Measurements from ENCODE around the gene IL17RC.

The IL17RC gene

GRCh38 chr3:9957214-9957613 is 40.3 kb downstream of the IL17RC start:
- H3K4me3 ChIP-seq (ENCODE audit: low read depth, low read length): no peak overlapping the region
- TF ChIP-seq, protein P1, sequence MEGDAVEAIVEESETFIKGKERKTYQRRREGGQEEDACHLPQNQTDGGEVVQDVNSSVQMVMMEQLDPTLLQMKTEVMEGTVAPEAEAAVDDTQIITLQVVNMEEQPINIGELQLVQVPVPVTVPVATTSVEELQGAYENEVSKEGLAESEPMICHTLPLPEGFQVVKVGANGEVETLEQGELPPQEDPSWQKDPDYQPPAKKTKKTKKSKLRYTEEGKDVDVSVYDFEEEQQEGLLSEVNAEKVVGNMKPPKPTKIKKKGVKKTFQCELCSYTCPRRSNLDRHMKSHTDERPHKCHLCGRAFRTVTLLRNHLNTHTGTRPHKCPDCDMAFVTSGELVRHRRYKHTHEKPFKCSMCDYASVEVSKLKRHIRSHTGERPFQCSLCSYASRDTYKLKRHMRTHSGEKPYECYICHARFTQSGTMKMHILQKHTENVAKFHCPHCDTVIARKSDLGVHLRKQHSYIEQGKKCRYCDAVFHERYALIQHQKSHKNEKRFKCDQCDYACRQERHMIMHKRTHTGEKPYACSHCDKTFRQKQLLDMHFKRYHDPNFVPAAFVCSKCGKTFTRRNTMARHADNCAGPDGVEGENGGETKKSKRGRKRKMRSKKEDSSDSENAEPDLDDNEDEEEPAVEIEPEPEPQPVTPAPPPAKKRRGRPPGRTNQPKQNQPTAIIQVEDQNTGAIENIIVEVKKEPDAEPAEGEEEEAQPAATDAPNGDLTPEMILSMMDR (IDR thresholded peaks at IDR 0.05; ENCODE audit: low read depth, low read length, missing control alignments): no peak
- in situ Hi-C loops (cut with HindIII; ENCODE audit: low sequenced_read_pairs): no loop called here
- no peak for DNase-seq (ENCODE audit: low read depth)

GRCh38 chr3:9965200-9965875 is 48.4 kb downstream of the IL17RC start:
- no peak for DNase-seq (ENCODE audit: low read depth)
- in situ Hi-C loops (cut with HindIII; ENCODE audit: low sequenced_read_pairs): no loop called here
- TF ChIP-seq, protein P1 (IDR thresholded peaks at IDR 0.05; ENCODE audit: low read depth, low read length, missing control alignments): no peak
- H3K4me3 ChIP-seq (ENCODE audit: low read depth, low read length): no peak overlapping the region

- no peak overlapping the region for H3K4me3 ChIP-seq (ENCODE audit: low read depth, low read length)
- TF ChIP-seq, protein P1 (IDR thresholded peaks at IDR 0.05; ENCODE audit: low read depth, low read length, missing control alignments): no peak
- no peak for DNase-seq (ENCODE audit: low read depth)
- in situ Hi-C loops (cut with HindIII; ENCODE audit: low sequenced_read_pairs): no loop called here
Observed at GRCh38 chr3:9966841-9967240, 49.9 kb downstream of the IL17RC start.

DNA sequence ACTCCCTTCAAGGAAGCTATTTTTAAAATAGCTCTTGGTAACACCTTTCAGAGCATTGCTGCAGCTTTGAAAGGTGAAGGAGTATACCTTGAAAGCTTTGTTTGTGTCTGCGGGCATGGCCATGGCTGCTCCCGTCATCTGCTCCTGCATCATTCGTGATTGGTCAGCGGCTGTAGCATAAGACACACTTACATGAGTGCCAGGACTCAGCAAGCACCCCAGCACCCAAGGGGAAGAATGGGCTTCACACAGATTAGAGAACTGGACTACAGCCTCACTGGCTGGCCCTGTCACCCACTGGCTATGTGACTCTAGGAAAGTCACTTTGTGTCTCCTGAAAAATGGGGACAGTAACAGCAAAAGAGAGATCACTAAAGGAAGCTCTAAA is 52.7 kb downstream of the IL17RC start:
- TF ChIP-seq, protein P1 (IDR thresholded peaks at IDR 0.05; ENCODE audit: low read depth, low read length, missing control alignments): no peak
- in situ Hi-C loops (cut with HindIII; ENCODE audit: low sequenced_read_pairs): no loop called here
- no peak for DNase-seq (ENCODE audit: low read depth)
- H3K4me3 ChIP-seq (ENCODE audit: low read depth, low read length): no peak overlapping the region

DNA sequence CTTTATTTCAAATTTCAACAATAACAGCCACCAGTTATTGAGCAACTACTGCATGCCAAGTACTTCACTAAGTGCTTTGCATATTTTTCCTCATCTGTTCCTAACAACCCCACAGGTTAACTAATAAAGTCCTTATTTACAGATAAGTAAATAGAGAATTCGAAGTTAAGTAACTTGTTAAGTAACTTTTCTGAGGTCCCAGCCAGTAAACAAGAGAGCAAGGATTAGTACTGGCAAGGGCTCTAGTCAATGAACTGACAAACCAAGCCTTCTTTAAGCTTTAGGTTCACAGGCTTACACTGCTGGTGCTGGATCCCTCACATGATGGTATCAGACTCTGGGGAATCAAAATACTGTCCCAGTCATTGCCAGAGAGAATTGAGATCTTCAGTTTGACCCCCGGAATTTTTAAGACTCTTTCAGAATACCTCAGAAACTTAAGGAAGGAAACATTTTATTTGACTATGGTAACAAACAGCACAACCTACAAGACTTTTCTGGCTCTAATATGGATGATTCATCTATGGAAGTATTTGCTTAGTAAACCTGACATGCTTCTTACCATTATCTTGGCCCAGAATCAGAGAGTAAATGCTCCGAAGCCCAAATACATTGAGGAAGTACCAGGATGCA is 53.2 kb downstream of the IL17RC start:
- no peak overlapping the region for H3K4me3 ChIP-seq (ENCODE audit: low read depth, low read length)
- TF ChIP-seq, protein P1 (IDR thresholded peaks at IDR 0.05; ENCODE audit: low read depth, low read length, missing control alignments): no peak
- DNase-seq (ENCODE audit: low read depth): peak; percentile 62
- in situ Hi-C loops (cut with HindIII; ENCODE audit: low sequenced_read_pairs): no loop called here

DNA sequence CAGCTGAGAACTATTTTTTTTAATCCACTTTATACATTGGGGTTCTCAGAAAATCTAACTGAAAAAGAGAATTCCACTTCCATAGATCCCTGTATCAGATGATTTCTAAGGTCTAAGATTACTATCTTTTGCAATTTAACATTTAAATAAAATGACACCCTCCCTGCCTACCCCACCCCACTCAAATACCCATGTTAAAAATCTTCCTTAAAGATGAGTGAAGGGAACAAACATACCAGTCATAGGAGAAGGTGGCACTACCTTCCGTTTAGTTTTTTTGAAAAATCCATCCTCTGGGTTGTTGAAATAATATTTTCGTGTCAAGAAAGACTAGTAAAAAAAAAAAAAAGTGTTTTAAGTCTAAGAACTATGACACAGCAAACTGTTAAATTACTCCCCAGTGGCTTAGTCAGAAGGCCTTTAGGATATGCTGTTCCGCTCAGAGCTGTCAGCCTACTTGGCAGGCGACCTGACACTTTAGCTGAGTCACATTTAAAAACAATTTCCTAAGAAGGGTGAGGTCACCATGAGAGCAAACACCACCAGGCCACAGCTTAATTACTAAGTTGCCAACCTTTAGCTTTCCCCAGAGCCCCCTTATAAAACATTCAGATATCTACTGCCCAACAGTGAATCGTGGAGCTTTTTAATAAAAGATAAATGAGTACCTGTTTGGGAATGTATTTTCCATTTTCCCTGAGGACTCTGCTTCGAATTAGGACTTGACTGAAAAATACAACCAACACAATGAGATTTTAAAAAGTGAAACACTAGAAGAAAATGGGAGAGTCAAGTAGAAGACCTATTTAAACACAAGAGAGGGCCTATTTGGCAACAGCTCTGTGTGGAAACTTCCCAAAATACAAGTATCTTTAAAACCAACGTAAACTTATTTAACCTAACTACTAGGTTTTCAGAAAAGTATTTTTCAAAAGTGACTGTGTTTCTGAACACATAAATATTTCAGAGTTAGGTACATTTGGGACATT is 60.1 kb downstream of the IL17RC start:
- peak; percentile 89 for DNase-seq (ENCODE audit: low read depth)
- TF ChIP-seq, protein P1 (IDR thresholded peaks at IDR 0.05; ENCODE audit: low read depth, low read length, missing control alignments): no peak
- in situ Hi-C loops (cut with HindIII; ENCODE audit: low sequenced_read_pairs): no loop called here
- H3K4me3 ChIP-seq (ENCODE audit: low read depth, low read length): no peak overlapping the region
